Stimulated activated CD8-positive, alpha-beta memory T cell treated with anti-CD3 and anti-CD28 coated beads, Interleukin-7, amount 100 ng/mL, for 4 hours (primary cell): ENCODE results near the gene FOXN3.
"Not testable (repeated sequence)": the region's sequence is repeated elsewhere in the genome, so short reads cannot be mapped to it uniquely, and the experiment has no call there.

ENCODE experiments used
- DNase-seq, 2 donors: peaks; one replicate each; pipeline ENCODE4 v3.0.0-alpha.2; 2020; ENCODE audit warnings: low read depth in 2 of 2

FOXN3 gene

DNA sequence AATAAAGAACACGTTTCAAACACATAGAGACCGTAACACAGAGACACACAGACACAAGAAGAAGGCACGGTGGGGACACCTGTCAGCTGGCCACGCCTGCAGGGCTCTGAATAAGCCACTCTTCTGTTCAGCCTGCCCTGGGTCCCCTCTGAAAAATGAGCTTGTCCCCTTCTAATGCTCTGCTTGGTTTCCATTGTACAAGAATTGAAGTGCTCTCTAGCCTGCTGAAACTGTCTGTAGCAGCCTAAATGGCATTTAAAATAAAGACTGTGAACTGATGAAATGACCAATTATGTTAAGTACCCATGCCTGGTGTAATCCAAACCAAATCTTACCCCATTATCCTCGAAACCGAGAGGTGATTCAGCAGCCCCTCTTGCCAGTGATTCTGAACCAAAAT, 139.8 kb downstream of the FOXN3 start:
- no peak for DNase-seq

DNA sequence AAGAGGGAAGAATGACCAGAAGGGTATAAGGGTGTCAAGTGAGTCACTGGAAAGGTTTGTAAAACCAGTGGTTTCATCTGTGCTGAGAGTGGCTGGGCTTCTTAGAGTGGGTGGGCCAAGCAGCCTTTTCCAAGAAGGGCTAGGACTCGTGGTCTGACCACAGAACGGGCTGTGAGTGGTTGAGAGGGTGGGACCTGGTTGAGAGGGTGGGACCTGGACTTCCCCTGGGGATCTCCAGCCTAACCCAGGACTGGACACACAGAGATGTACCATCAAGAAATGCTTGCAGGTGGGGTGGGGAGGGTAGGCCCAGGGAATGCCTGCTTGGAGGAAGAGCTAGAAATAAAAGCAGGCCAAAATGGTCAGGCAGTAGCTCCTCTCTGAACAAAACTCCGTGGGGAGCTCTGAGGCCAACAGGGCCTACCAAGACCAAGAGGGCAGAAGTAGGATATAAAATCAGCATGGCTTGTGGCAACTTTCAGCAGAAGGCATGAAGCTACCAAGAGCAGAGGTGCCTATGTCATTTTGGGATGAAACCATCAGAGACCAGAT, 140.5 kb downstream of the FOXN3 start:
- peak; percentile 42 to 61 for DNase-seq

DNA sequence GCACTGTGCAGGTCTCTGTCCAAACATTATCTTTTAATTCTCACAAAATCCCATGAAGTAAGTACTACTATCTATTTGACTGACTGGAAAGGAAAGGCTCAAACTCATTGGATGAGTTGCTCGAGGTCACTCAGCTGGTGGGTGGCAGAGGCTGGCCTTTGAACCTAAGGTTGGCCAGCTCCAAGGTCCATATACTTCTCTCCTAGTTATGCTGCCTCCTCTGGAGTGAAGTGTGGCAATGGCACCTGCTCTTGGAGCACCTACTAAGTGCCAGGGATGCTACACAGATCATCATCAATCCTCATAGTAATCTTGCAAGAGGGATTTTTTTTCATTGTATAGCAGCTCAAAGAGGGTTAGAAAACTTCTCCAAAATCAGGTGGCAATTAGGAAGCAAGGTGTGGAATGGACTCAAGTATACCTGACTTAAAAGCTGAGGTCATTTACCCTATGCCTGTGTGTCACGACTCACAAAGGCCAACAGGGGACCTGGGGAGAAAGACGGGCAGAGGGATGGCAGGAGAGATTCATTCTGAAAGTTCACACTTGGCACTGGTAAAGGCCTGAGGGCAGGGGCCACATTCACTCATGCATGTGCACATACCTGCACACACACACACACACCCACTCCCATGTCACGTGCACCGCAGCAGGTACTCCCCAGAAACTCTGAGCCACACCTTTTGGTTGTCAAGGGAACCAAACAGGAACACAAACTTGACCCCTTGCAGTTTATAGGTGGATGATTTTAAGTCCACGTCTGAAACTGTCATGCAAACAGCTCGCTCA, 146.4 kb downstream of the FOXN3 start:
- no peak for DNase-seq

DNA sequence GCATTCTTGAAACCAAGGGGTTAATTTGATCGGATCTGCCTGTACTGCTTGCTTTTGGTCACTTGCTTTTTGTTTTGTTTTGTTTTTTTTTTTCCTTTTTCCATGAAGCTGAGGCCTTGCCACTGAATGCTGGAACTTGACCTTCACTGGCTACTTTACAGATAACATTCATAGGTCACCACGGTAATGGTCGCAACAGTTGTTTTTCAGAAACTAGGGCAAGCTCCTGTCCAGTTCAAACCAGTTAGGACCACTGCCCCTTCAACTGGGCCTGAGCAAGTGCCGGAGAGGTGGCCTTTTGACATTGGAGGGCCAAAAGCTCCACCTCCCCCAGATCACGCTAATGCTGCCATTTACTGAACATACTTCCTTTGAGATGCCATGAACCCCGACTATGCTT, 147.6 kb downstream of the FOXN3 start:
- DNase-seq, result no peak

DNA sequence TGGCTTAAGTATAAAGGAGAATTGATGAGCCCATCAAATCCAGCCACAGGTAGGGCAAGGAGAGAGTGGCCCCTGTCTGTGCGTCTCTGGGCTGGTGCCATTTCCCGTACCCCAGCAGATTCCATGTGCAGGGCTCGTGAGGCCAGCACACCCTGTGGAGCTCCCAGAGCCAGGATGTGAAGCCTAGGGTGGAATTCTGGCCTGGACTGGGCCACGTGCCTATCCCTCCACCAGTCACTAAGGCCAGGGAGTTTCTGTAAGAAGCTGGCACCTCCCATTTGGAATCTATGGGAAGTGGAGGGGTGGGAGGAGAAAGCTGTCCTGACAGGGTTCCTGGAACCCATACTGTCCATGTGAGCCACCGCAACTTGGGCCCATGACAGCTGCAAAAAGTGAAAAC, 148.5 kb downstream of the FOXN3 start:
- no peak for DNase-seq

DNA sequence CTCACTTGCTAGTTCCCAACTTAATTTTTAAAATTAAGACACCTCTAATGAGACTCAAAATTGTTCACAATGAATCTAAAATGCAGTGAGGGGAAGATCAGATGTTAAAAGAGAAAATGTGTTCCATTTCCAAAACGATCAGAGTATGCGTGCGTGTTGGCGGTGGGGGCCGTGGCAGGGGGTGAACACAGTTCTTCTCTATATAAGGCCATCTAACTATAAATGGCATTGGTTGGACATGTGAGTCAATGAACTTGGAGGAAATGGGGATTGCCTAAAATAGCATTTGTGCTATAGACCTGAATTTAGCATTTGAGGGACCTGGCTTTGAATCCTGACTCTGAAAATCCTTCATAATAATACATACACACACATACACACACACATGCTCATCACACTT, 149.4 kb downstream of the FOXN3 start:
- no peak for DNase-seq

DNA sequence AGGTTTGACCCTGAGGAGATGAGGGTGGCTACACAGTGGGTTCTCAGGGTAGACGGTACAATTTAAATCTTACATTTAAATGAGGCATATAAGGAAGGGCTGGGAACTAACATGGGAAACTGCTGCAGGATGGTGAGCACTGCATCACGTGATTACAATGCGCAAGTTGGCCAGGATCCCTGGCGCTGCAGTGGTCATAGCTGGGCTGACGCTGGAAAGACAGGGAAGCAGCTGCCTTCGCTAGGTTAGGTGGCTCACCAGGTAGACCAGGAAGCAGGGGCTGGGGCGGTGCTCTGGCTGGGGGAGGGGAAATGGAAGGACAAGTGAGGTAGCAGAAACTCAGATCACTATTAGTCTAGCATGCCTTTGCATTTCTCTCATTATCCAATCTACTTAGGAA, 149.9 kb downstream of the FOXN3 start:
- no peak for DNase-seq

DNA sequence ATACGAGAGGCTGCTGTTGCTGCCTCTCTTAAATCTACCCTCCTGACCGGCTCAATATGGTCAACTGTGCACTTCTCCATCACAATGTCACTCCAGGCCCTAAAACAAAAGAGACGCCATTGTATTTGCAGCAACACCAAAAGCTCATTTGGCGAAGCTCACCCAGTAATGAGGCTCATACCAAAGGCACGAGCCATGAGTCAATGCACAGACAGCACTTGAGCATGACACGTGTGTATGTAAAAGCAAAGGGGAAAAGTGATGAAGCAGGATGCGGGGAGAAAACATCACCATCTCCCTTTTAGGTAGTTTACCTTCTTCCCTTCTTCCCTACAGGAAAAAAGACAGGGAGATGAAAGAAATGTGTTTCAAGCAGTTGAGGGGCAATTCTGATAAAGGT, 150.3 kb downstream of the FOXN3 start:
- DNase-seq, result no peak

DNA sequence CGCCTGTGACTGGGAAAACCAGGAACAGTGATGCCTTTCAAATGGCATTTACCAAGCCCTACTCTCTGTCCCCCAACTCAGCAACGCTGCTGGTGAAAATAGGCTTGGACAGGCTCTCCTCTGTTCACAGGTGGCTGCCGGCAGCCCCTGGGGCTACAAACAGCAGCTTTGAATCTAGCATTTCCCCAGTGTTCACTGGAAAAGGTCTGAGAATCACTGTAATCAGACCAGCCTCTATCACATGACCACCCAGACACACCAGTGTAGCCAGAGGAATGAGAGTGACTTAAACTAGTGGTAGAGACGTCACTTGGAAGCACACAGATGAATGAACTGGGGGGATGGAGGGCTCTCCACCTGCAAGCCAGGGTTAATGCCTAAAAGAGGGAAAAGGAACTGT, 151.8 kb downstream of the FOXN3 start:
- no peak for DNase-seq

DNA sequence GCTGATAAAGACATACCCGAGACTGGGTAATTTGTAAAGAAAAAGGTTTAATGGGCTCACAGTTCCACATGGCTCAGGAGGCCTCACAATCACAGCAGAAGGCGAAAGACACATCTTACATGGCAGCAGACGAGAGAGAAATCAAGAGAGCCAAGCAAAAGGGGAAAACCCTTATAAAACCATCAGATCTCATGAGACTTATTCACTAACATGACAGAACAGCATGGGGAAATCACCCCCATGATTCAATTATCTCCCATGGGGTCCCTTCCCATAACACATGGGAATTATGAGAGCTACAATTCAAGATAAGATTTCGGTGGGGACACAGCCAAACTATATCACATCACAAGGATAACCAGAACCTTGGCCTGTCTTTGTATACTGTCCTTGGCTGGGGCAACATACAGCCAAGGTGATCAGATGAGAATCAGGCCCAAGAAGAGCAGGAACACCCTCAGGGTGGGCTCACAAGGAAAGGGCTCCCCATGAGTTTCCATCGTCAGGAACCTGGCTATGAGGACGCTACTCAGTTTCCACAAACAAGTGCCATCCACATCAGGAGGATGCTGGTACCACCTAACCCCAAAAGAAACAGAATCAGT, 152.7 kb downstream of the FOXN3 start:
- DNase-seq, result no peak

DNA sequence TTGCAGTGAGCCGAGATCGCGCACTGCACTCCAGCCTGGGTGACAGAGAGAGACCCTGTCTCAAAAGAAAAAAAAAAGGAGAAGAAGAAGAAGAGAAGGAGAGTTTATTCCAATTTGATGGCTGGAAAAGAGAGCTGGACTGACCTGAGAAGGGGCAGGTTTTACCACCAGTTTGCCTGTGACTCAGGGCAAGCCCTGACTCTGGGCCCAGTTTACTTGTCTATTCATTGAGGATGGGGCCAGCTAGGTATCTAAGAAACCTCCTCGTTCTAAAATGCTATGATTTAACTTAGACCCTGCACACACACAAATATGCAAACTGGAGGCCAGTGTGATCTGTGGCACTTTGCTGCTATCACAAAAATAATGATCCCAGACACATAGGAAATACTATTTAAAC, 155.0 kb downstream of the FOXN3 start:
- no peak for DNase-seq

DNA sequence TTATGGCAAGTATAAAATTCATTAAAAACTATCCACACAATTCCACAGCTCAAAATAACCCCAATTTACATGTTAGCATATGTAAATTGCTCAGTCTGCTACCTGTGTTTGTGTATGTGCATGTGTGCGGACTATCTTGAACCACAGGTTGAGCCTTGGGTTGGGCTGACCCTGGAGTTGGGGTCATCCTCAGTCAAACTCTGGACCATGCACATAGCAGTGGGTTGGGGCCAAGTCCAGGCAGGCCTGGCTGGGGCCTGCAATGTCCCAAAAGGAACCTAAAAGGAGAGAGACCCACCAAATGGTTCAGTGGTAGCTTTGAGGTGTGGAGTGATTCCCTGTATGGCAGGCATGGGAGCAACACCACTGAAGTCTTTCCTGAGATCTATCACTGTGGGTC, 156.1 kb downstream of the FOXN3 start:
- DNase-seq, result no peak

DNA sequence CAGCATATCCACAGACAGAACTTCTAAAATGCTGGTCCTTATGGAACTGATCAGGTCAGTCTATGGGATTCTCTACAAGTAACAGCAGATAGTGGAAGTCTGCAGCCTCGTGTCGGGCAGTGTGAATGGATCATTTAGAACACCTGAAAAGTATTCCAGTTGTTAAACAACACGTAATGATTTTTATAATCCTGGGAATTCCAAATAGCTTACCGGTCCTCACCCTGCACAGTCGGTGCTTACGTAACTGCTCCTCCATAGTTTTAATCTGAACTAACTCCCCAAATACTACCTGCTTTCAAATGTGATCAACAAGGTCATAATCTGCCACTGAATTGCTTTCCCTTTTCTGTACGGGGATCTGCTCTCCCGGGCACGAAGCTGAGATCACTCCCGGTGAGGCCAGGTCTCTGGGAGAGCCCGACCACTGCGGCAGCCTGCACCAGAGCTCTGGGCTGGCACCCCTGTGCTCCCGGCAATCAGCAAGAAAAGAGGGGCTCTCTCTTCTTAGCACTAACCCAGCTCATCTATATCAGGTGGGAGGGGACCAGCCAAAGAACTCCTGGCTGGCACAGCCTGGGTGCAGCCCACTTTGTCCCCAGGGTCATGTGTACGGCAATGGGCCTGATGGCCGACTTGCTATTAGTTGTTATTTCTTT, 157.0 kb downstream of the FOXN3 start:
- DNase-seq, result no peak

DNA sequence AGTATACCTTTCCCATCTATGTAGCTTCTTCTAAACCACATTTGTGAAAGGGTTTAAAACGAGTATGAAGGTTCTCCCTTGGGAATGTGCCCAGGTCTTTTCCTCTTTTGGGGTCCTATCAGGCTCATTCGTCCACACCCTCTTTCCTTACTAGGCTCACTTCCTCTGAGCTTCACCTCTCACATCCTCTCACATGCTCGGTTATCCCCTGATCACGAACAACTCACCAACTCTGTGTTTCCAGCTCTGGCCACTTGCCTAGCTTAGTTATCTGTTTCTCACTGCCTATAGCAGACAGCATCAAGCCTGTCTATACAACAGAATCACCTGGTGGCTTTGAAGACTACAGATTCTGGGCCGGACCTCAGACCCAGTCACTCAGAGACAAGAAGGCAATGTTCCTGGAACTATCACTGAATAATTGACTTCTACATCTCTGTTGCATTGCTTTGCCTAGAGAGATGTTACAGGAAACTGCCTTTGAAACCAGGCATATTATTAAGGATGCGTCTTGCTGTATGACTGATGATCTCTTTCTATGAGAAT, 158.2 kb downstream of the FOXN3 start:
- no peak for DNase-seq

DNA sequence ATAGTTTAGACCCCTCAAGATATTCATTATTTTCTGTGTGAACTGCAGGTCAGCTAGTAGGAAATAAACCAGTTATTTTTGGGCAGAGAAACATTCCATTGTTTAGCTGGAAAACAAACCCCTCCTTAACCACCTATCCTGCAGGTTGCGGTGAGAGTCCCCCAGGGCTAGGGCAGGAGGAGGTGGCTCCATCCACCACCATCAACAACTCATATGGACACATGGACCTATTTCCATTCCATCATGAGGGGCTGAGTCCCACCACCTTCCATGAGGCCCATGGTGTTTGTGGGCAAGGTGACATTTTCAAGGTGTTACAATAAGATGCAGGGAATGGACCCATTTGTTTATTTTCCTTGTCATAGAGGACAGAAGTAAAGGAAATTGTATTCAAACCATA, 160.1 kb downstream of the FOXN3 start:
- no peak for DNase-seq

DNA sequence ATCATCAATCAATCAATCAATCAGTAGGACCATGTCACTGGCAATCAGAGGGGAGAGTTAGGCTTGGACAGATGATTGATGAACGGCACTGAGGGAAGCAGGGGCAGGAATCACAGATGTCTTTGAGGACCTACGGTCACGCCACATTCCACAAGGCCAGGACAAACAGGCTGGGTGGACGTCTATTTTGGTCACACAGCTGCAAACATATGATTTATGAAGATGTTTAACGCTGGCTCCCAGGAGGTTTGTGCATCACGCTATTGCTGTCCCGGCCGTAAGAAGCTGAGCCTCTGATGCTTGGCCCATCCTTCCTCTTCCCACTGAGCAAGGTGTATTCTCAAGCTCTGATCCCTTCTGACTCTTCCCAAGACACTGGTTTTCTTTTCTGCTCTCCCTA, 160.8 kb downstream of the FOXN3 start:
- DNase-seq, result no peak

DNA sequence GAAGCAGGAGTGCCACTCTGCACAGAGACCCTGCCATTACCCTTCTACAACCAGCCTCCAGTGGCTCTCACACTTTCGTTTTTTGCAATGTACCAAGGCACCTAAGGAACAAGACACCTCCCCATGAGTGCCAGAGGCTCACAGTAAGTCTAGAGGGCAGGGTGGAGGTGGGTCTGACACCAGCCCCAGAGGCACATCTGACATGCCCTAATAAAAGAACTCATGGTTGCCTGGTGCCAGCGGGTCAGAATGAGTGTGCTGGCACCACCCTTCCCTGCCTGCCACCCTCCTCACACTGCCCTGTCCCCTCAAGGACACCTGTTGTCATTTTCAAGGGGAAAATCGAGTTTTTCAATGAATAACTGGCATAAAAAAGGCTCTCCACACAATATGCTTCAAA, 161.2 kb downstream of the FOXN3 start:
- DNase-seq, result no peak

DNA sequence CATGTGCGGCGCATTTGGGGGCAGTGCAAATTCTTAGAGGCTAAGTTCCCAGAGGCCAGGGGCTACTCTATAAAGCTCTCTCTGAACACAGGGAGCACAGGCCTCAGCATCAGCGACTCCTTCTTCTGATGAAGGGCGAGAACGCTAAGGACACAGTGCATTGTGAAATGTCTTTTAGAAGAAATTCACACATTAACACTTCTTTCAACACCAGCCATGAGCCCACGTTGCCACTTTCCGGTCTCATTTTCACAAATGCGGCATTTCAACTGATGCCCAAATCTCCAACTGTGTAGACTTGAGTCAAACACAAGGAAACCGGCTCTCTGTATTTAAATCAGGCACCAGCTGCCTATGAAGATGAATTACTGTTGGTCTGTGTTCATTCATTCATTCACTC, 162.0 kb downstream of the FOXN3 start:
- no peak for DNase-seq

DNA sequence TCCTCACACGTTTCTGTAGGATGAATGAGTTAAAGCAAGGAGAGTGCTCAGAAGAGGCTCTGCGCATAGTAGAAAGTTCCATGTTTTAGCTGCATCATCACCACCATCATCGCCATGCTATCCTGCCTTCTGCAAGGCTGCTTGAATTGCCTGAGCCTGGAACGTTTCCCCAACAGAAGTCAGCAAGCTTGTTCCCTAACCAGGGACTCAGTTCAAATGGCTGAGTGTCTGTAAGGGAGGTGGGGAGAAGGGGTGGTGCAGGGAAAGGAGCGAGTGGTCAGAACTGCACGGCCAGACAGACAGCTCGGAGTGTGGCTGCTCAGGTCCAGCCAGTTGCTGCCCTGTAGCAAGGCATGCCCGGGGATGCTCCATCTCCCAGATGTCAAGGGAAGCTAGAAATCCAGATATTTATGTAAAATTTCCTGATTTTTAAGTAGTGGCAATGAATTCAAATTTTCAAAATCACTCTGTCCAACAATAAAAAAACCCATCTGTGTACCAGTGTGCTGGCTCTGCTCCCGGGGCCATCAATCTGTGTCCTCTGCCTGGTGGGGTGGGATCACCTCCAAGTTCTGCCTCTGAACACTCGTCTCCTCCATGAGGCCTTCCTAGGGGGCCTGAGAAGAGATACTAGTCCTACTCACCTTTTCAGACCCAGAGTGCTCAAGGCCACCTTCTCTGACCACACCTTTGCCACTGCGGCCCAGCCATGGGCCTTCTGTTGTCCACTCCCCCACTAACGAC, 162.7 kb downstream of the FOXN3 start:
- DNase-seq, result no peak

DNA sequence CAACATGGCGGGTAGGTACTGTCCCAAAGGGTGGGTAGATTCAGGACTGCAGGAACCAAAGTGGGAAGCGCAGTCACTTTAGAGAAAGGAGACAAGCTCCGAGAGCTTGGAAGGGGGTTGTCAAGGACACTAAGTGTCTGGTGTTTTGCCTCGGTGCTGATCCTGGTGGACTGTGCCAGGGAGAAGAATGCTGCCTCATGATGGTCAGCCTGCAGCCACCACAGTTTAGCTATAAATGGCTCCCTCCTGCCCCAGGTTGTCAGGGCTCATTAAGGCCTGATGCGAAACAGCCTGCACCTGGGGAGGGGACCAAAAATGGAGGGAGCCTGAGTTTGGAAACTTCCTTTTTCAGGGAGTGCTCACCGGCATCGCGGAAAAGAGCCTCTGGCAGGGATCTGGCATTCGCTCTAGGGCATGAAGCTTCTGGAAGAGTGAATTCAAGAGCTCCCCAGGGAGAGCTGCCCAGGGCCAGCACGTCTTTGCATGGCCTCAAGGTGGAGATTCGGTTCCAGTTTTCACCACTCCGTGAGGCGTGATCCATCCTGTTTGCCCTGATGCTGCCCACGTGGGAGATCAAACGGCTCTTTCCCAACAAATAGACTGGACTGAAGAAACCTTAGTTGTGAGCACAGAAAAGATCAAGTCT, 164.0 kb downstream of the FOXN3 start:
- no peak for DNase-seq

DNA sequence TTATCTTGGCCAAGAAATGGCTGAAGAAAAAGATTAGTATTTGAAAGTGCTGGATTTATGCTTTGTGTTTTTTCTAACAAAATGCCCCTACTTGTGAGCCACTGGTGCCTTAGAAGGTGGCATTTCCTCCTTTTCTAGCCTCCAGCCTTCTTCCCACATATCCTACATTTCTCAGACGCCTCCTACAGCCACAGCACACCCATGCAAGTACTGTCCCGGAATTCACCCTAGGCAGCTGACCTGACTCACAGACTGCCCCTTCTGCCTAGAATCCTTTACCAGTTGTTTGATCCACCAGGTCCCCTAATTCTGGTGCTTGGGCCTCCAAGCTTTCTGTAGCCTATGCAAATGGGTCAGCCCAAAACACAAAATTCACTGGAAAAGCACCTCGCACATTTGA, 166.0 kb downstream of the FOXN3 start:
- DNase-seq, result no peak

DNA sequence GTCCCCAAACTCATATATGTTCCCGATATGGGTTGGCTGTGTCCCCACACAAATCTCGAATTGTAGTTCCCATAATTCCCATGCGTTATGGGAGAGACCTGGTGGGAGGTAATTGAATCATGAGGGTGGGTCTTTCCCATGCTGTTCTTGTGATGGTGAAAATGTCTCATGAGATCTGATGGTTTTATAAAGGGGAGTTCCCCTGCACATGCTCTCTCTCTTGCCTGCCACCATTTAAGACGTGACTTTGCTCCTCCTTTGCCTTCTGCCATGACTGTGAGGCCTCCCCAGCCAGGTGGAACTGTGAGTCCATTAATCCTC, 166.4 kb downstream of the FOXN3 start:
- not testable (repeated sequence) for DNase-seq
